Measurements from ENCODE around the gene SSRP1. TPM values are rescaled to one million over a fixed set of nuclear protein-coding genes. Genes with fewer than 3 reads are reported as not detected.

The SSRP1 gene
- total and polyA plus RNA-seq, 4 donors, result 34.6 to 135 (median 110) TPM

DNA sequence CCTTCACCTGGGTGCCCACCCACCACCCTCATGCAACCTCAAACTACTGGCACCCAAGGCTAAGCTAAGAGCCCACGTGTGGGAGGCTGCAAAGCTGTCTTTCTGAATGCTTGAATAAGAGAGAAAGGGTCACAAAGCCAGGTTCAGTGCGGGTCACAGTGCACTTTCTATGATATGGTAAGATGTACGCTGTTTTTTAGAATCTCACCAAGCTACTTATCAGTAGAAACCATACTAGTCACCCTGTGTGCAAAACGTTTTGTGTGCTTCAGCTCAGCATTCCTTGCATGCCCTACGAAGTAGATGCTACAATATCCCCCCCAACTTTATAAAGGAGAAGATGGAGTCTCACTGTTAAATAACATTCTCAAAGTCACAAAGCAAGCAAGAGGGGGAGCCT is 17.3 kb upstream of the SSRP1 start:
- H3K4me1 ChIP-seq (ENCODE audit: control insufficient read depth, insufficient read depth, low read length), result peaks cover 11% of the 10 kb centered on the region
- no CpG with 5 or more reads among the region's 5 CpGs for WGBS (ENCODE audit: insufficient coverage)
- no peak overlapping the region for H3K27ac ChIP-seq (ENCODE audit: low read depth, low read length)

GRCh38 chr11:57349491-57350274 is 14.0 kb upstream of the SSRP1 start:
- H3K9me3 ChIP-seq (ENCODE audit: control insufficient read depth, insufficient read depth, low read length), result no peaks in the 10 kb centered on the region
- no peak overlapping the region for H3K4me3 ChIP-seq (ENCODE audit: low read depth, low read length)

More for the DNA sequence above, 17.3 kb upstream of the SSRP1 start:
- Histone ChIP-seq H3K9me3 (ENCODE audit: control insufficient read depth, insufficient read depth, low read length) (no peaks in the 10 kb centered on the region), H3K27me3 (ENCODE audit: control insufficient read depth, insufficient read depth, low read length) (no peaks in the 10 kb centered on the region), H3K36me3 (ENCODE audit: control insufficient read depth, insufficient read depth, low read length) (no peaks in the 10 kb centered on the region), H3K4me3 (ENCODE audit: low read depth, low read length) (no peak overlapping the region)
- DNase-seq (ENCODE audit: low read depth in 4 of 6, low spot score in 6 of 6), result no peak

GRCh38 chr11:57348636-57349313 is 13.1 kb upstream of the SSRP1 start:
- no peaks in the 10 kb centered on the region for H3K27me3 ChIP-seq (ENCODE audit: control insufficient read depth, insufficient read depth, low read length)

More at GRCh38 chr11:57349491-57350274, 14.0 kb upstream of the SSRP1 start:
- DNase-seq (ENCODE audit: low read depth in 4 of 6, low spot score in 6 of 6), result peak in 2 of 6 donors; percentile 70 to 78
- no peak overlapping the region for H3K27ac ChIP-seq (ENCODE audit: low read depth, low read length)
- no peaks in the 10 kb centered on the region for H3K27me3 ChIP-seq (ENCODE audit: control insufficient read depth, insufficient read depth, low read length)
- peaks cover 11% of the 10 kb centered on the region for H3K4me1 ChIP-seq (ENCODE audit: control insufficient read depth, insufficient read depth, low read length)
- no peaks in the 10 kb centered on the region for H3K36me3 ChIP-seq (ENCODE audit: control insufficient read depth, insufficient read depth, low read length)
- 8% methylated on average over 27 of the region's 31 CpGs for WGBS (ENCODE audit: insufficient coverage)

DNA sequence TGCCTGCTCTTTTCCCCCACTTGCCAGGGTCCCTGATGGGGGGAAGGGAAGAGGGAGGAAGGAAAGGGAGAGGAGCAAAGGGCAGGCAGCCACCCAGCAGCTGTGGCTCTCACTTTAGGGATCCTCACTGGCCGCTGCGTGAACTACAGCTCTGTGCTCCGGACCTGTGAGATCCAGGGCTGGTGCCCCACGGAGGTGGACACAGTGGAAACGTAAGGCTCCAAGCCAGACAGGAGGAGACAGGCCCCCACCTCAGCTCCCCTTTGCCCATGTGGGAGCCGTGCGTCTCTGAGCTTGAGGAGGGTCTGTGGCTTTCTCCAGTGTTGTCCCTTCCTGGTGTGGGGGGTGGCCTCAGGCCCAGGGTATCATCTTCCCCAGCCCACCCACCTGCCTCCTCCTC is 12.4 kb upstream of the SSRP1 start:
- H3K36me3 ChIP-seq (ENCODE audit: control insufficient read depth, insufficient read depth, low read length), result no peaks in the 10 kb centered on the region
- no peak overlapping the region for H3K27ac ChIP-seq (ENCODE audit: low read depth, low read length)
- WGBS (ENCODE audit: insufficient coverage), result 52% methylated on average over 5 of the region's 7 CpGs

More at GRCh38 chr11:57348636-57349313, 13.1 kb upstream of the SSRP1 start:
- DNase-seq (ENCODE audit: low read depth in 4 of 6, low spot score in 6 of 6), result no peak
- Histone ChIP-seq H3K9me3 (ENCODE audit: control insufficient read depth, insufficient read depth, low read length) (no peaks in the 10 kb centered on the region), H3K27ac (ENCODE audit: low read depth, low read length) (no peak overlapping the region), H3K4me1 (ENCODE audit: control insufficient read depth, insufficient read depth, low read length) (peaks cover 11% of the 10 kb centered on the region), H3K36me3 (ENCODE audit: control insufficient read depth, insufficient read depth, low read length) (no peaks in the 10 kb centered on the region), H3K4me3 (ENCODE audit: low read depth, low read length) (no peak overlapping the region)
- WGBS (ENCODE audit: insufficient coverage), result 91% methylated on average over 12 of the region's 14 CpGs

GRCh38 chr11:57347336-57347735 is 11.6 kb upstream of the SSRP1 start:
- Histone ChIP-seq H3K36me3 (ENCODE audit: control insufficient read depth, insufficient read depth, low read length) (no peaks in the 10 kb centered on the region), H3K27ac (ENCODE audit: low read depth, low read length) (no peak overlapping the region), H3K4me3 (ENCODE audit: low read depth, low read length) (no peak overlapping the region), H3K4me1 (ENCODE audit: control insufficient read depth, insufficient read depth, low read length) (peaks cover 8% of the 10 kb centered on the region), H3K27me3 (ENCODE audit: control insufficient read depth, insufficient read depth, low read length) (no peaks in the 10 kb centered on the region), H3K9me3 (ENCODE audit: control insufficient read depth, insufficient read depth, low read length) (no peaks in the 10 kb centered on the region)
- DNase-seq (ENCODE audit: low read depth in 4 of 6, low spot score in 6 of 6), result no peak
- 100% methylated on average over 4 of the region's 9 CpGs for WGBS (ENCODE audit: insufficient coverage)

More for the DNA sequence above, 12.4 kb upstream of the SSRP1 start:
- Histone ChIP-seq H3K4me1 (ENCODE audit: control insufficient read depth, insufficient read depth, low read length) (peaks cover 11% of the 10 kb centered on the region), H3K9me3 (ENCODE audit: control insufficient read depth, insufficient read depth, low read length) (no peaks in the 10 kb centered on the region), H3K27me3 (ENCODE audit: control insufficient read depth, insufficient read depth, low read length) (no peaks in the 10 kb centered on the region), H3K4me3 (ENCODE audit: low read depth, low read length) (no peak overlapping the region)
- no peak for DNase-seq (ENCODE audit: low read depth in 4 of 6, low spot score in 6 of 6)

DNA sequence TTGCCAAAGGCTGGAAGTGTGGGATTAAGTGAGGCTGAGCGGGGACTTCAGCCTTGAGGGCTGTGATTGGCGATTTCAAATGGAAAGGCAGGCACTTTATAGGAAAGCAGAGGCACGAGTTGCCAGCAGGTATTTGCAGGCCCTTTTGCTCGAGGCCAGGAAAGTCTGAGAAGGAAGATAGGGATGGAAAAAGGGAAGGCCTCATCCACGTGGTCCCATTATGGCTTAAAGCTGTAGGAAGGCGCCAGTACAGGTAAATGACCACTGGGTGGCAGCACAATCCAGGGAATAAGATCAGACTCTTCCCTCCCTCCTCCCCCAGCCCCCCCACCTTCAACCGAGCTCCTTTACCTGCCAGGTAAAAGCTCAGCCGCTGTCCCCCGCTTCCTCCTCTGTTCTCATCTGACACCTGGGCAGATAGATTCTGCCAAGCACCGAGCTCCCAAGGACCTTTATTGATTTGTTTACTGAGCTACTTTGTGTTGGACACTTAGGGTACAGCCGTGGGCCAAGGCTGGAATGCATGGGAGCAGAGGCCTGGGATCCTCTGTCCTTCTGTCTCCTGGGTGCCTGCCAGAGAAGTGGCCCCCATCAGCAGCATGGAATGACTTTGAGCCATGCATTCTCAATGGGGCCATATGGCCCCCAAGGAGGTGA is 10.0 kb upstream of the SSRP1 start:
- peak in 3 of 6 donors; percentile 63 to 95 (median 90) for DNase-seq (ENCODE audit: low read depth in 4 of 6, low spot score in 6 of 6)

GRCh38 chr11:57344826-57345225 is 9.1 kb upstream of the SSRP1 start:
- no peaks in the 10 kb centered on the region for H3K36me3 ChIP-seq (ENCODE audit: control insufficient read depth, insufficient read depth, low read length)
- H3K4me1 ChIP-seq (ENCODE audit: control insufficient read depth, insufficient read depth, low read length), result peaks cover 11% of the 10 kb centered on the region
- DNase-seq (ENCODE audit: low read depth in 4 of 6, low spot score in 6 of 6), result no peak
- no peak overlapping the region for H3K27ac ChIP-seq (ENCODE audit: low read depth, low read length)
- H3K27me3 ChIP-seq (ENCODE audit: control insufficient read depth, insufficient read depth, low read length), result no peaks in the 10 kb centered on the region
- 87% methylated on average over 7 of the region's 10 CpGs for WGBS (ENCODE audit: insufficient coverage)
- no peak overlapping the region for H3K4me3 ChIP-seq (ENCODE audit: low read depth, low read length)
- no peaks in the 10 kb centered on the region for H3K9me3 ChIP-seq (ENCODE audit: control insufficient read depth, insufficient read depth, low read length)

More for the DNA sequence above, 10.0 kb upstream of the SSRP1 start:
- Histone ChIP-seq H3K9me3 (ENCODE audit: control insufficient read depth, insufficient read depth, low read length) (no peaks in the 10 kb centered on the region), H3K36me3 (ENCODE audit: control insufficient read depth, insufficient read depth, low read length) (no peaks in the 10 kb centered on the region), H3K4me1 (ENCODE audit: control insufficient read depth, insufficient read depth, low read length) (peaks cover 8% of the 10 kb centered on the region), H3K4me3 (ENCODE audit: low read depth, low read length) (no peak overlapping the region), H3K27me3 (ENCODE audit: control insufficient read depth, insufficient read depth, low read length) (no peaks in the 10 kb centered on the region), H3K27ac (ENCODE audit: low read depth, low read length) (no peak overlapping the region)
- 21% methylated on average over 6 of the region's 11 CpGs for WGBS (ENCODE audit: insufficient coverage)

GRCh38 chr11:57343825-57344224 is 8.1 kb upstream of the SSRP1 start:
- DNase-seq (ENCODE audit: low read depth in 4 of 6, low spot score in 6 of 6), result peak in 1 of 6 donors; percentile 65
- 38% methylated on average over 2 of the region's 7 CpGs for WGBS (ENCODE audit: insufficient coverage)
- no peak overlapping the region for H3K27ac ChIP-seq (ENCODE audit: low read depth, low read length)

DNA sequence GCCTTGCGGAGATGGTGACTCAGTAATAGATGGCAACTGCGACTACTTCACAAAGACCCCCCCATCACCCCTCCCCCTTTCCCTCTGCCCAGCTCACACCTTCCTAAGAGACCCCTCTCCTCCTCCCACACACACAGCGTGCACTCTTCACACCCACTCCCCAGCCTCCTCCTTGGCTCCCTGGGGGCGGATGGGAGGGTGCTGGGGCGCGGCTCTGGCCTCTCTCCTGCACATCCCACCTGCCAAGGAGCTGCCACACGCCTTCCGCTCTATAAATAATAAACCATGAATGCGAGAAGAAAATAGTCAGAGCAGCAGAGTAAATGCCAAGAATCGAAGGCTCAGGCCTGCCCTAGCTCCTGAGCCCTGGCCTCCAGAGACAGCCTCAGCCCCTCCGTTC is 7.0 kb upstream of the SSRP1 start:
- Histone ChIP-seq H3K9me3 (ENCODE audit: control insufficient read depth, insufficient read depth, low read length) (no peaks in the 10 kb centered on the region), H3K36me3 (ENCODE audit: control insufficient read depth, insufficient read depth, low read length) (no peaks in the 10 kb centered on the region), H3K4me3 (ENCODE audit: low read depth, low read length) (no peak overlapping the region), H3K27me3 (ENCODE audit: control insufficient read depth, insufficient read depth, low read length) (no peaks in the 10 kb centered on the region), H3K27ac (ENCODE audit: low read depth, low read length) (no peak overlapping the region), H3K4me1 (ENCODE audit: control insufficient read depth, insufficient read depth, low read length) (peaks cover 10% of the 10 kb centered on the region)
- 71% methylated on average over 8 of the region's 11 CpGs for WGBS (ENCODE audit: insufficient coverage)
- no peak for DNase-seq (ENCODE audit: low read depth in 4 of 6, low spot score in 6 of 6)

More at GRCh38 chr11:57343825-57344224, 8.1 kb upstream of the SSRP1 start:
- H3K36me3 ChIP-seq (ENCODE audit: control insufficient read depth, insufficient read depth, low read length), result no peaks in the 10 kb centered on the region
- H3K4me3 ChIP-seq (ENCODE audit: low read depth, low read length), result no peak overlapping the region
- H3K9me3 ChIP-seq (ENCODE audit: control insufficient read depth, insufficient read depth, low read length), result no peaks in the 10 kb centered on the region
- peaks cover 5% of the 10 kb centered on the region for H3K4me1 ChIP-seq (ENCODE audit: control insufficient read depth, insufficient read depth, low read length)
- no peaks in the 10 kb centered on the region for H3K27me3 ChIP-seq (ENCODE audit: control insufficient read depth, insufficient read depth, low read length)

Data from spinal cord (tissue), 10 donors.